ENCODE data around the gene CCDC40. TPM values are rescaled to one million over a fixed set of nuclear protein-coding genes. Genes with fewer than 3 reads are reported as not detected.

CCDC40 gene
- total RNA-seq, 1 experiment from 2014 or later: 14.2 TPM

GRCh38 chr17:80104956-80105375, 68.5 kb downstream of the CCDC40 start:
- no TSS peak for BruUV-seq (replicated peaks)
- DNase-seq: no peak
- H3K4me3 ChIP-seq: no peak overlapping the region
- CTCF ChIA-PET: no interaction called here
- H3K36me3 ChIP-seq (ENCODE audit: low read depth): no peaks in the 10 kb centered on the region
- intact Hi-C loops (cut with micrococcal nuclease; ENCODE audit: unreplicated experiment): loop anchor here (5.0 kb wide), 1 partner anchor 42 kb away; the partner anchor contains the start of gene EIF4A3
- no peaks in the 10 kb centered on the region for H3K9me3 ChIP-seq (ENCODE audit: insufficient read depth, low read depth)
- H2AFZ ChIP-seq: no peak overlapping the region
- no peak overlapping the region for H3K27ac ChIP-seq
- no peaks in the 10 kb centered on the region for H3K27me3 ChIP-seq (ENCODE audit: insufficient read depth, low read depth)
- no peaks in the 10 kb centered on the region for H4K20me1 ChIP-seq (ENCODE audit: insufficient read depth)
- no peaks in the 10 kb centered on the region for H3K9me2 ChIP-seq (ENCODE audit: insufficient read depth)
- POLR2A ChIA-PET (ENCODE audit: unreplicated experiment): no interaction called here
- H3K4me1 ChIP-seq (replicated peaks; ENCODE audit: insufficient read depth): no peaks in the 10 kb centered on the region
- H3K79me2 ChIP-seq (ENCODE audit: low read depth): 0 out of 2 replicates have a peak, but pooled peaks cover 2% of the 10 kb centered on the region
- H3F3A ChIP-seq (ENCODE audit: insufficient read depth, low read depth): no peaks in the 10 kb centered on the region
- no peak for TF ChIP-seq EZH2 (IDR thresholded peaks at IDR 0.05; ENCODE audit: low read depth)
- no peak for TF ChIP-seq CTCF (conservative IDR thresholded peaks at IDR 0.05)
- H3K4me2 ChIP-seq: no peak overlapping the region

GRCh38 chr17:80105762-80106161, 69.3 kb downstream of the CCDC40 start:
- TF ChIP-seq CTCF (conservative IDR thresholded peaks at IDR 0.05): no peak
- TF ChIP-seq EZH2 (IDR thresholded peaks at IDR 0.05; ENCODE audit: low read depth): no peak
- Histone ChIP-seq H3K79me2 (ENCODE audit: low read depth) (0 out of 2 replicates have a peak, but pooled peaks cover 2% of the 10 kb centered on the region), H3K4me1 (replicated peaks; ENCODE audit: insufficient read depth) (no peaks in the 10 kb centered on the region), H2AFZ (no peak overlapping the region), H3K9me2 (ENCODE audit: insufficient read depth) (no peaks in the 10 kb centered on the region), H3K36me3 (ENCODE audit: low read depth) (no peaks in the 10 kb centered on the region), H3K27me3 (ENCODE audit: insufficient read depth, low read depth) (no peaks in the 10 kb centered on the region), H3F3A (ENCODE audit: insufficient read depth, low read depth) (no peaks in the 10 kb centered on the region), H4K20me1 (ENCODE audit: insufficient read depth) (no peaks in the 10 kb centered on the region), H3K4me2 (no peak overlapping the region), H3K9me3 (ENCODE audit: insufficient read depth, low read depth) (no peaks in the 10 kb centered on the region), H3K27ac (no peak overlapping the region), H3K4me3 (no peak overlapping the region)
- no peak for DNase-seq
- CTCF ChIA-PET: interaction anchor here (0.6 kb wide), 1 partner anchor 22 kb away, joined by 3 read pairs; no protein-coding TSS in a partner anchor
- POLR2A ChIA-PET (ENCODE audit: unreplicated experiment): no interaction called here
- intact Hi-C loops (cut with micrococcal nuclease; ENCODE audit: unreplicated experiment): no loop called here
- no TSS peak for BruUV-seq (replicated peaks)

GRCh38 chr17:80106176-80106575, 69.7 kb downstream of the CCDC40 start:
- no peaks in the 10 kb centered on the region for H3K4me1 ChIP-seq (replicated peaks; ENCODE audit: insufficient read depth)
- H3K4me3 ChIP-seq: no peak overlapping the region
- no peak overlapping the region for H3K27ac ChIP-seq
- no peak overlapping the region for H3K4me2 ChIP-seq
- no peak for DNase-seq
- TF ChIP-seq EZH2 (IDR thresholded peaks at IDR 0.05; ENCODE audit: low read depth) (no peak), CTCF (conservative IDR thresholded peaks at IDR 0.05) (no peak)
- no peaks in the 10 kb centered on the region for H3K36me3 ChIP-seq (ENCODE audit: low read depth)
- no peaks in the 10 kb centered on the region for H3K27me3 ChIP-seq (ENCODE audit: insufficient read depth, low read depth)
- 0 out of 2 replicates have a peak, but pooled peaks cover 2% of the 10 kb centered on the region for H3K79me2 ChIP-seq (ENCODE audit: low read depth)
- BruUV-seq (replicated peaks): no TSS peak
- no peaks in the 10 kb centered on the region for H3K9me2 ChIP-seq (ENCODE audit: insufficient read depth)
- ChIA-PET CTCF (interaction anchor here (0.6 kb wide), 1 partner anchor 21 kb away, joined by 3 read pairs; no protein-coding TSS in a partner anchor), POLR2A (ENCODE audit: unreplicated experiment) (interaction anchor here (0.6 kb wide), 1 partner anchor 13 kb away, joined by 4 read pairs; no protein-coding TSS in a partner anchor)
- H2AFZ ChIP-seq: no peak overlapping the region
- H4K20me1 ChIP-seq (ENCODE audit: insufficient read depth): no peaks in the 10 kb centered on the region
- intact Hi-C loops (cut with micrococcal nuclease; ENCODE audit: unreplicated experiment): no loop called here
- H3K9me3 ChIP-seq (ENCODE audit: insufficient read depth, low read depth): no peaks in the 10 kb centered on the region
- no peaks in the 10 kb centered on the region for H3F3A ChIP-seq (ENCODE audit: insufficient read depth, low read depth)
